Measurements from ENCODE around the gene PPP2R3C.

PPP2R3C gene

GRCh38 chr14:35121887-35122695 lies at the start of gene PPP2R3C, which contains the start of gene PRORP:
Gene PPP2R3C, minus strand, starts transcription at chr14:35121990. Its CDS starts 31 bp downstream, at chr14:35121959.
Gene PRORP, plus strand, starts transcription at chr14:35122552. Its CDS starts 694 bp downstream, at chr14:35123246.
- H3K4me3 ChIP-seq (replicated peaks; ENCODE audit: low read depth, low read length) = peak within 1 kb of the TSS; percentile 96
- TF ChIP-seq CTCF (IDR thresholded peaks at IDR 0.05; ENCODE audit: low read length, missing control alignments) = no peak
- peak; percentile 95 for DNase-seq (ENCODE audit: low read depth)

- H3K4me3 ChIP-seq (replicated peaks; ENCODE audit: low read depth, low read length) = no peak overlapping the region
- TF ChIP-seq CTCF (IDR thresholded peaks at IDR 0.05; ENCODE audit: low read length, missing control alignments) = no peak
- no peak for DNase-seq (ENCODE audit: low read depth)
Observed at GRCh38 chr14:35167496-35167895, 45.7 kb upstream of the PPP2R3C start.

- DNase-seq (ENCODE audit: low read depth) = no peak
- H3K4me3 ChIP-seq (replicated peaks; ENCODE audit: low read depth, low read length) = no peak overlapping the region
- no peak for TF ChIP-seq CTCF (IDR thresholded peaks at IDR 0.05; ENCODE audit: low read length, missing control alignments)
Observed at GRCh38 chr14:35164849-35165248, 43.1 kb upstream of the PPP2R3C start.

- TF ChIP-seq CTCF (IDR thresholded peaks at IDR 0.05; ENCODE audit: low read length, missing control alignments) = no peak
- no peak for DNase-seq (ENCODE audit: low read depth)
- no peak overlapping the region for H3K4me3 ChIP-seq (replicated peaks; ENCODE audit: low read depth, low read length)
Observed at GRCh38 chr14:35163384-35163783, 41.6 kb upstream of the PPP2R3C start.

GRCh38 chr14:35161231-35161630 lies 39.4 kb upstream of the PPP2R3C start:
- peak; percentile 38 for DNase-seq (ENCODE audit: low read depth)
- H3K4me3 ChIP-seq (replicated peaks; ENCODE audit: low read depth, low read length) = no peak overlapping the region
- no peak for TF ChIP-seq CTCF (IDR thresholded peaks at IDR 0.05; ENCODE audit: low read length, missing control alignments)

GRCh38 chr14:35159742-35160409 lies 38.1 kb upstream of the PPP2R3C start:
- peak; percentile 89 for DNase-seq (ENCODE audit: low read depth)
- TF ChIP-seq CTCF (IDR thresholded peaks at IDR 0.05; ENCODE audit: low read length, missing control alignments) = no peak
- peak overlapping the region; percentile 5 for H3K4me3 ChIP-seq (replicated peaks; ENCODE audit: low read depth, low read length)
